HT-29 (cell line): Measurements from ENCODE around the gene EPRS1. TPM values are rescaled to one million over a fixed set of nuclear protein-coding genes. Genes with fewer than 3 reads are reported as not detected.
A peak's percentile ranks its signal among the peaks of the same experiment; 100 is the strongest.
"Not testable (repeated sequence)": the region's sequence is repeated elsewhere in the genome, so short reads cannot be mapped to it uniquely, and the experiment has no call there.

ENCODE experiments used
- DNase-seq: peaks from one replicate; pipeline ENCODE4 v3.0.0-alpha.2; 2015; ENCODE audit warnings: low spot score
- total RNA-seq: library from RNA; depleted of rRNA; stranded (reverse); fragments of >200 nt; shearing (Covaris generic); gene quantifications from 2 replicates; pipeline ENCODE4 v1.2.3, GENCODE V29; 2014; rRNA removed

The EPRS1 gene
- total RNA-seq, 1 experiment from 2014 or later = 62.9 TPM

DNA sequence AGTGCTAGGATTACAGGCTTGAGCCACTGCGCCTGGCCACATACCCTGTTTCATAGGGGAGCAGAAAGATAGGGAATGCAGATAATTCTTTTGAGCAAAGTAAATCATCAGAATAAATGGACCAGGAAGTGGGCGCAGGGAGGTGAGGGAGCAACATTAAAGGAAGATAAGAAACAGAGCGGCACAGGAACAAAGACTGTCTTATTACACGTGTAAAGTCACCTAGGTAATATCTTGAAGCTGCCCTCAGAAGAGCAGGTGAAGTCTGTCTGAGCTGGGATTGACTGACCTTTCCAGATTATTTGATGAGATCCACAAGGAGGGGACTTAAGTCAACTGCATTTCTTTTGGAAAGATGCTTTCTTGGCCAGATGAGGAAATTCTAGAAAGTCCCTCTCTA is 7.7 kb downstream of the EPRS1 start:
- peak; percentile 7 for DNase-seq

DNA sequence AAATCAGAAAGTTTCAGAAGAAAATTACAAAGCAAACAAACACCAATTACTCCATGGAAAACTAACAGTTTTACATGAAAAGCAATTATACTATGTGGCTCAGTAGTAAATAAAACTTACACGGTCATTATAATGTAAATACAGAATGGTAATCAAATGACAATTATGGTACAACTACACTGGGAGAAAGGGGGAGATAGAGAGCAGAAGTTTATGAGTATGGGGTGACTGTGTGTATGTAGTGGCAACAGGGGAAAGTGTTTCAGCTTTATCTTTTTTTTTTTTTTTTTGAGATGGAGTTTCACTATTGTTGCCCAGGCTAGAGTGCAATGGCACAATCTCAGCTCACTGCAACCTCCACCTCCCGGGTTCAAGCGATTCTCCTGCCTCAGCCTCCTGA is 8.5 kb downstream of the EPRS1 start:
- not testable (repeated sequence) for DNase-seq

DNA sequence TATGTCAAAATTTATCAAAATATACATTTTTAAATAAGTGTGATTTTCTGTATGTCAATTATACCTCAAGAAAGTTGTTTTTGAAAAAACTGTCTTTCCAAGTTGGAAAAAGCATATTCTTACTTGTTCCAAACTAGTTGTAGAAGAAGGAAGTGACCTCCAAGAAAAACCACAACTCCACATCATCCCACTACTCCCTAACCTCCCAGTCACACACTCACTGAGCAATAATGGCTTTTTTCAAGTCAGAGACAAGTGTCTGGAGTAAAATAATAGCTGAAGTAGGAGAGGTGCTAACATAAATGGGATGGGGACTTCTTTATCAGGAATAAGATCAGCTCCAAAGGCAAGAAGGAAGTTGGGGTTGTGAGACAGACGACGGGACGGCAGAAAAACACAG is 13.4 kb downstream of the EPRS1 start:
- DNase-seq = no peak

GRCh38 chr1:220031287-220031686 is 15.0 kb downstream of the EPRS1 start:
- no peak for DNase-seq

- DNase-seq = no peak
These were observed 17.9 kb downstream of the EPRS1 start for GRCh38 chr1:220028346-220028895.

- DNase-seq = no peak
These were observed 27.2 kb downstream of the EPRS1 start for GRCh38 chr1:220019071-220019470.

- DNase-seq = no peak
These were observed 32.8 kb downstream of the EPRS1 start for GRCh38 chr1:220013497-220013896.

GRCh38 chr1:220012259-220012658 is 34.0 kb downstream of the EPRS1 start:
- DNase-seq = peak; percentile 4

- no peak for DNase-seq
These were observed 34.7 kb downstream of the EPRS1 start for GRCh38 chr1:220011620-220012019.

GRCh38 chr1:220007438-220007837 is 38.9 kb downstream of the EPRS1 start:
- DNase-seq = no peak

GRCh38 chr1:220005489-220005888 is 40.8 kb downstream of the EPRS1 start:
- no peak for DNase-seq

DNA sequence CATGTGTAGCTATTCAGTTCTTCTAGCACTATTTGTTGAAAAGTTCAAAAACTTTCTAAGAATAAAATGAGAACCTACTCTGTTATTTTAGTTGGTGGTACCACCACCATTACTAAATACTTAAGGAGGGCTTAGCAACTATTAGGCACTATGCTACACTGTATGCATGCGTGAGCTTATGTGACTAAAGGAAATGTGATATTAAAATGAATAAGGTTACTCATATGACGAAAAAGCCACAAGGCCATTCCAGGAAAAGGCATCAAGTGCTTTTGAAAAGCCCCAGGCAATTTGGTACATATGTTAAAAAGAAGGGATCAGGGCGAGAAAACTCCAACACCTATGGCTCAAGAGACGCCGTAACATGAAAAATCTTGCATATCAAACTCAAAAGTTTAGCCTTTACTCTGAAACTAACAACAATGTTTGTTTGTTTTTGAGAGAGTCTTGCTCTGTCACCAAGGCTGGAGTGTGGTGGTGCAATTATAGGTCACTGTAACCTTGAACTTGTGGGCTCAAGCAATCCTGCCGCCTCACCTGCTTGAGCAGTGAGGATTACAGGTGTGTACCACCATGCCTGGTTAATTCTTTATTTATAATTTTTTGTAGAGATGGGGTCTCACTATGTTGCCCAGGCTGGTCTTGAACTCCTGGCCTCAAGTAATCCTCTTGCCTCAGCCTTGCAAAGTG is 42.5 kb downstream of the EPRS1 start:
- no peak for DNase-seq

DNA sequence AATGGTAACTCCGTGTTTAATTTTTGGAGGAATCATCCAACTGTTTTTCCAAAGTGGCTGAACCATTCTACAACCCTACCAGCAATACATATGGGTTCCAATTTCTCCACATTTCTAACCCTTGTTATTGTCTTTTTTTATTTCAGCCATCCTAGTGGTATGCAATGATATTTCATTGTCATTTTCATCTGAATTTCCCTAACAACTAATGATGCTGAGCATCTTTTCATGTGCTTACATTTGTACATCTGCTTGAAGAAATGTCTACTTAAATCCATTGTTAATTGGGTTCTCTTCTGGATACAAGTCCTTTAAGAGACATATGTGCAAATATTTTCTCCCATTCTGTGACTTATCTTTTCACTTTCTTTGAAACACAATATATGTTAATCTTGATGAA is 43.3 kb downstream of the EPRS1 start:
- no peak for DNase-seq

DNA sequence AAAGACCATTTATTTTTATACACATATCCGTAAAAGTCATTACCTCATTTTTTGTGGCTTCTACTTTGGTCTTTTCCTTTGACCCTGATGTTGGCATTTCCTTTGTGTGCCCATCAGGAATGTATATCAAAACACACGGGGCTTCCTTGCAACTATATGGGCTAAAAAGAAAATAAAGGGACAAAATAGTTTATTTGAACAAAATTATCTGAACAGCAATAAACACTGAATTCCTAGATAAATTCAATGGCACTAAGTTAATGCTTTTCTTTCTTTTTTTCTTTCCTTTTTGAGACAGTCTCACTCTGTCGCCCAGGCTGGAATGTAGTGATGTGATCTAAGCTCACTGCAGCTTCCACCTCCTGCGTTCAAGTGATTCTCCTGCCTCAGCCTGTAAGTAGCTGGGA is 45.2 kb downstream of the EPRS1 start:
- no peak for DNase-seq

DNA sequence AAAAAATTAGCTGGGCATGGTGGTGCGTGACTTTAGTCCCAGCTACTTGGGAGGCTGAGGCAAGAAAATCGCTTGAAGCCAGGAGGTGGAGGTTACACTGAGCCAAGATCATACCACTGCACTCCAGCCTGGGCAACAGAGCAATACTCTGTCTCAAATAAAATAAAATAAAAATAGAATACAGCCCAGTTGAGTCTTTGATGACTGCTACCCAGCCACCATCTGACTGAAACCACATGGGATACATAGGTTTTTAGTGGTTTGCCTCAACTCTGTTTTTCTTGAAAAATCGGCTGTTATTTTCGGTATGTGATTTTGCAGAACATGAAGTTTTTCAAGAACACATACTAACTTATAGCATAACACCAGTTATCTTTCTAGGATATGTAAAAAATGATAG is 46.5 kb downstream of the EPRS1 start:
- no peak for DNase-seq

Other genes starting within 250 kb of the EPRS1 start
- not detected in 2 replicates for gene SLC30A10, start 117.9 kb downstream of the EPRS1 start, total RNA-seq
- gene BPNT1, start 43.3 kb upstream of the EPRS1 start, total RNA-seq = 19.9 and 23.7 TPM in 2 replicates
- gene IARS2, start 47.6 kb upstream of the EPRS1 start, total RNA-seq = 47.5 and 51.9 TPM in 2 replicates
- 6.9 and 8.7 TPM in 2 replicates for gene RAB3GAP2, start 225.9 kb upstream of the EPRS1 start, total RNA-seq